ENCODE measurements around the gene PAK2. TPM values are rescaled to one million over a fixed set of nuclear protein-coding genes. Genes with fewer than 3 reads are reported as not detected.
A peak's percentile ranks its signal among the peaks of the same experiment; 100 is the strongest.
"Not testable (repeated sequence)": the region's sequence is repeated elsewhere in the genome, so short reads cannot be mapped to it uniquely, and the experiment has no call there.

Gene PAK2
- total and polyA plus RNA-seq, 12 donors = 14.5 to 62.2 (median 50.4) TPM

GRCh38 chr3:196849180-196849741, 109.6 kb downstream of the PAK2 start:
- peaks cover 0 to 12% (median 0%) of the 10 kb centered on the region in 11 donors for H3K9me3 ChIP-seq
- DNase-seq (no peak), ATAC-seq (no peak)
- no peak overlapping the region for H3K4me3 ChIP-seq
- no peak overlapping the region for H3K27ac ChIP-seq
- no peak for TF ChIP-seq CTCF (IDR thresholded peaks at IDR 0.05)
- H3K4me1 ChIP-seq = no peaks in the 10 kb centered on the region
- peaks cover 0 to 9% (median 0%) of the 10 kb centered on the region in 7 donors for H3K27me3 ChIP-seq
- WGBS, 2 donors = 76 to 84% methylated on average over 11 of the region's 11 CpGs
- intact Hi-C loops (cut with DNase I) = loop anchor here in 1 of 10 donors (10.0 kb wide), 1 partner anchor 116 kb away; the partner anchor contains the start of gene PIGZ
- no peaks in the 10 kb centered on the region for H3K36me3 ChIP-seq

GRCh38 chr3:196863000-196863399, 123.3 kb downstream of the PAK2 start:
- H3K36me3 ChIP-seq, H3K27ac ChIP-seq, ATAC-seq, H3K4me3 ChIP-seq, DNase-seq, H3K4me1 ChIP-seq, H3K27me3 ChIP-seq, H3K9me3 ChIP-seq: not testable (repeated sequence)
- 93 to 94% methylated on average over 8 of the region's 8 CpGs for WGBS, 2 donors
- intact Hi-C loops (cut with DNase I) = loop anchor here in 2 of 10 donors (10.0 kb wide), 2 partner anchors 72 to 82 kb away; partner anchors contain the start of gene NCBP2 (in 1 of the 2)

GRCh38 chr3:196867155-196867506, 127.5 kb downstream of the PAK2 start:
- WGBS, 2 donors = 33 to 36% methylated on average over 6 of the region's 6 CpGs
- Histone ChIP-seq H3K27ac (peak overlapping the region; percentile 83 to 98 (median 94)), H3K27me3 (no peaks in the 10 kb centered on the region), H3K4me1 (peaks cover 4 to 38% (median 23%) of the 10 kb centered on the region in 9 donors), H3K36me3 (peaks cover 0 to 11% (median 5%) of the 10 kb centered on the region in 9 donors), H3K4me3 (peak overlapping the region; percentile 82 to 100 (median 99)), H3K9me3 (peaks cover 0 to 7% (median 0%) of the 10 kb centered on the region in 11 donors)
- intact Hi-C loops (cut with DNase I) = loop anchor here in 8 of 10 donors (2.0 to 10.0 kb wide), 5 partner anchors 68 to 78 kb away; partner anchors contain the start of gene NCBP2 (in 6 of the 8)
- TF ChIP-seq CTCF (IDR thresholded peaks at IDR 0.05) = no peak
- ATAC-seq = peak in 3 of 8 donors; percentile 2 to 8 (median 5)
- DNase-seq = no peak

GRCh38 chr3:196867507-196868296, 128.0 kb downstream of the PAK2 start, which contains the start of gene SENP5:
Gene SENP5, plus strand, starts transcription at chr3:196867920. Its CDS starts 17,262 bp downstream, at chr3:196885182.
- Histone ChIP-seq H3K4me3 (peak within 1 kb of the TSS; percentile 82 to 100 (median 99)), H3K4me1 (peaks cover 4 to 43% (median 25%) of the 10 kb centered on the region in 9 donors), H3K9me3 (peaks cover 0 to 7% (median 0%) of the 10 kb centered on the region in 11 donors), H3K27me3 (no peaks in the 10 kb centered on the region), H3K36me3 (peaks cover 0 to 11% (median 5%) of the 10 kb centered on the region in 9 donors), H3K27ac (peak within 1 kb of the TSS; percentile 83 to 98 (median 94))
- peak; percentile 89 to 92 for DNase-seq
- 0 to 1% methylated on average over 86 to 93 of the region's 93 CpGs for WGBS, 2 donors
- ATAC-seq = peak; percentile 98 to 100 (median 99)
- TF ChIP-seq CTCF (IDR thresholded peaks at IDR 0.05) = peak in 1 of 9 donors; percentile 6
- intact Hi-C loops (cut with DNase I) = loop anchor here in 8 of 10 donors (2.0 to 10.0 kb wide), 6 partner anchors 67 to 155 kb away; partner anchors contain the start of genes NCBP2 (in 6 of the 8), CEP19 (in 1 of the 8) and PIGX (in 1 of the 8)

Data from heart right ventricle (tissue), 16 donors.